ENCODE measurements around the gene LRRC7.
"Not testable (repeated sequence)": the region's sequence is repeated elsewhere in the genome, so short reads cannot be mapped to it uniquely, and the experiment has no call there.

LRRC7 gene

GRCh38 chr1:70043804-70044203, 476.1 kb downstream of the LRRC7 start:
- no peaks in the 10 kb centered on the region for H3K9me3 ChIP-seq (ENCODE audit: control insufficient read depth, low read length)
- H3K36me3 ChIP-seq (ENCODE audit: control insufficient read depth, insufficient read depth, low read length, severe bottlenecking): no peaks in the 10 kb centered on the region
- no peak overlapping the region for H3K9ac ChIP-seq (ENCODE audit: low read length)
- no peak overlapping the region for H3K4me3 ChIP-seq (ENCODE audit: low read length)
- H3K27me3 ChIP-seq (replicated peaks; ENCODE audit: control insufficient read depth, insufficient read depth, low read length): no peaks in the 10 kb centered on the region
- peaks cover 41% of the 10 kb centered on the region for H3K4me1 ChIP-seq (ENCODE audit: control insufficient read depth, insufficient read depth, low read length)
- peak; percentile 75 for DNase-seq (ENCODE audit: low read depth)

GRCh38 chr1:70044832-70045231, 477.1 kb downstream of the LRRC7 start:
- H3K36me3 ChIP-seq (ENCODE audit: control insufficient read depth, insufficient read depth, low read length, severe bottlenecking): no peaks in the 10 kb centered on the region
- H3K4me1 ChIP-seq (ENCODE audit: control insufficient read depth, insufficient read depth, low read length): peaks cover 41% of the 10 kb centered on the region
- H3K9me3 ChIP-seq (ENCODE audit: control insufficient read depth, low read length): no peaks in the 10 kb centered on the region
- H3K4me3 ChIP-seq (ENCODE audit: low read length): peak overlapping the region; percentile 54
- H3K9ac ChIP-seq (ENCODE audit: low read length): no peak overlapping the region
- DNase-seq (ENCODE audit: low read depth): peak; percentile 34
- no peaks in the 10 kb centered on the region for H3K27me3 ChIP-seq (replicated peaks; ENCODE audit: control insufficient read depth, insufficient read depth, low read length)

GRCh38 chr1:70045581-70045980, 477.9 kb downstream of the LRRC7 start:
- not testable (repeated sequence) for H3K27me3 ChIP-seq (replicated peaks; ENCODE audit: control insufficient read depth, insufficient read depth, low read length); H3K9ac ChIP-seq (ENCODE audit: low read length); H3K4me3 ChIP-seq (ENCODE audit: low read length); H3K9me3 ChIP-seq (ENCODE audit: control insufficient read depth, low read length); H3K36me3 ChIP-seq (ENCODE audit: control insufficient read depth, insufficient read depth, low read length, severe bottlenecking); DNase-seq (ENCODE audit: low read depth)
- peaks cover 41% of the 10 kb centered on the region for H3K4me1 ChIP-seq (ENCODE audit: control insufficient read depth, insufficient read depth, low read length)

DNA sequence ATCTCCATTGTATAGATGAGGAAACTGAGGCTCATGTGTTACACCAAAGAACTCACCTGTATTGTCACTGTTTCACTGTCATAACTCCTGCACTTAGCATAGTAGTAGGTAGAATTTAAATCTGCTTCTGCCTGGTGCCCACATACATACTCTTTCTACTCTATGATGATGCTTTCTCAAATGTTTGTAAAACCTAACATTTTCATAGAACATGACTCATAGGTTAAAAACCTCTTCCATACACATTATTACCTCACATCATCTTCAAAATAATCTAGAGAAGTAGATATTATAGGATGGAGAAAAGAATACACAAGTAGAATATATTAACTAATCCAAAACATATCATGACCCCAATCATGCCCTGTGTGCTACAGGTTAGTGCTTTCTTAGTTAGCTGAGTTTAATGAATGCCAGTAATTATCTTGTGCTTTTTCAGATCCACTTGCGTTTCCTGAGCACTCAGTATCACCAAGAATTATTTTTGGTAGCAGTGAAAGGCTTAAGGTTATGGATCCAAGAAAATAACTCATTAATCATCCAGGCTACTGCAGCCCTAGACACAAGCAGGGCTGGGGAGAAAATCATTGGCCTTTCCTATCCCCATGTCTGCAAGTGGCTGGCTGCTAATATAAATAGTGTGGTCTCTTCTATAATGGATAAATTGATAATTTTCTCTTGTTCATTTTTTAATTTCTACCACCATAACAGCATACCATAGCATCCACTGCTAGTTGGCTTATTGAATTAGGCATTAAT, 480.8 kb downstream of the LRRC7 start:
- peaks cover 20% of the 10 kb centered on the region for H3K4me1 ChIP-seq (ENCODE audit: control insufficient read depth, insufficient read depth, low read length)

DNA sequence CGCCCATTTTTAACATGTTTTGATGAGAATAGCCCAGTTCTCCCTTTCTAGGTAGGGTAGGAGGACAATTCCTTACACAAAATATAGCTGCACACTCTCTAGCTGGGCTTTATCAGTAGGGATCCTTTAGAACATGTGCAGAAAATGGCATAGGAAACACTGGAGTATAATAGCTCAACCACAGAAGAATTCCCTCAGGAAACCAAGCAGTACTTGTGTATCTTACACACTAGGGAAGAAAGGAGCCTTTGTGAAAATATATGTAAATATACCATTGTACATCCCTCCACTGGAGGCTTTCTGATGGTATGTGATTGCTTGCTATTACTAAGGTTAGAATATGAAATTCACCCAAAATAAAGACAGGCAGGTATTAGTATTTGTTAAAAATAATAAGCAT, 484.2 kb downstream of the LRRC7 start:
- no peaks in the 10 kb centered on the region for H3K9me3 ChIP-seq (ENCODE audit: control insufficient read depth, low read length)
- H3K4me3 ChIP-seq (ENCODE audit: low read length): no peak overlapping the region
- DNase-seq (ENCODE audit: low read depth): no peak
- H3K4me1 ChIP-seq (ENCODE audit: control insufficient read depth, insufficient read depth, low read length): no peaks in the 10 kb centered on the region
- no peaks in the 10 kb centered on the region for H3K27me3 ChIP-seq (replicated peaks; ENCODE audit: control insufficient read depth, insufficient read depth, low read length)
- H3K9ac ChIP-seq (ENCODE audit: low read length): no peak overlapping the region
- H3K36me3 ChIP-seq (ENCODE audit: control insufficient read depth, insufficient read depth, low read length, severe bottlenecking): no peaks in the 10 kb centered on the region

More for the DNA sequence above, 480.8 kb downstream of the LRRC7 start:
- Histone ChIP-seq H3K27me3 (replicated peaks; ENCODE audit: control insufficient read depth, insufficient read depth, low read length) (no peaks in the 10 kb centered on the region), H3K4me3 (ENCODE audit: low read length) (no peak overlapping the region), H3K9me3 (ENCODE audit: control insufficient read depth, low read length) (no peaks in the 10 kb centered on the region), H3K36me3 (ENCODE audit: control insufficient read depth, insufficient read depth, low read length, severe bottlenecking) (no peaks in the 10 kb centered on the region), H3K9ac (ENCODE audit: low read length) (no peak overlapping the region)
- DNase-seq (ENCODE audit: low read depth): peak; percentile 11

GRCh38 chr1:70057500-70057899, 489.8 kb downstream of the LRRC7 start:
- no peaks in the 10 kb centered on the region for H3K9me3 ChIP-seq (ENCODE audit: control insufficient read depth, low read length)
- H3K36me3 ChIP-seq (ENCODE audit: control insufficient read depth, insufficient read depth, low read length, severe bottlenecking): no peaks in the 10 kb centered on the region
- H3K9ac ChIP-seq (ENCODE audit: low read length): no peak overlapping the region
- DNase-seq (ENCODE audit: low read depth): peak; percentile 25
- H3K4me1 ChIP-seq (ENCODE audit: control insufficient read depth, insufficient read depth, low read length): no peaks in the 10 kb centered on the region
- no peaks in the 10 kb centered on the region for H3K27me3 ChIP-seq (replicated peaks; ENCODE audit: control insufficient read depth, insufficient read depth, low read length)
- no peak overlapping the region for H3K4me3 ChIP-seq (ENCODE audit: low read length)

- H3K27me3 ChIP-seq (replicated peaks; ENCODE audit: control insufficient read depth, insufficient read depth, low read length): no peaks in the 10 kb centered on the region
- no peak overlapping the region for H3K9ac ChIP-seq (ENCODE audit: low read length)
- H3K4me1 ChIP-seq (ENCODE audit: control insufficient read depth, insufficient read depth, low read length): no peaks in the 10 kb centered on the region
- DNase-seq (ENCODE audit: low read depth): no peak
- H3K36me3 ChIP-seq (ENCODE audit: control insufficient read depth, insufficient read depth, low read length, severe bottlenecking): no peaks in the 10 kb centered on the region
- no peaks in the 10 kb centered on the region for H3K9me3 ChIP-seq (ENCODE audit: control insufficient read depth, low read length)
- no peak overlapping the region for H3K4me3 ChIP-seq (ENCODE audit: low read length)
Measured at GRCh38 chr1:70061231-70061630, 493.5 kb downstream of the LRRC7 start.

GRCh38 chr1:70063861-70064260, 496.1 kb downstream of the LRRC7 start:
- H3K27me3 ChIP-seq (replicated peaks; ENCODE audit: control insufficient read depth, insufficient read depth, low read length): no peaks in the 10 kb centered on the region
- H3K9me3 ChIP-seq (ENCODE audit: control insufficient read depth, low read length): no peaks in the 10 kb centered on the region
- H3K4me3 ChIP-seq (ENCODE audit: low read length): no peak overlapping the region
- no peaks in the 10 kb centered on the region for H3K4me1 ChIP-seq (ENCODE audit: control insufficient read depth, insufficient read depth, low read length)
- no peak for DNase-seq (ENCODE audit: low read depth)
- no peaks in the 10 kb centered on the region for H3K36me3 ChIP-seq (ENCODE audit: control insufficient read depth, insufficient read depth, low read length, severe bottlenecking)
- no peak overlapping the region for H3K9ac ChIP-seq (ENCODE audit: low read length)

DNA sequence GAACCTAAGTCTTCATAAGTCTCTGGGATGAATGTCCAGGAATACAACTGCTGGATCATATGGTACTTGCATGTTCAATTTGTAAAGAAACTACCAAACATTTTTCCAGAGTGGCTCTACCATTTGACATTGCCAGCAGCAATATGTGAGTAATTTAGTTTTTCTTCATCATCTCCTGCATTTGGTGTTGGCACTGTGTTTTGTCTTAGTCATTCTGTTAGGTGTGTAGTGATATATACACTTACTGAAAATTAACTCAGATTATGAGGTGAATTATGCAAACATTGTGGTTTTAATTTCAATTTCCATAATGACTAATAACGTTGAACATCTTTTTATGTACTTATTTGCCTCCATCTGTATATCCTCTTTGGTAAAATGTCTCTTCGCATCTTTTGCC, 499.0 kb downstream of the LRRC7 start:
- H3K9ac ChIP-seq (ENCODE audit: low read length): no peak overlapping the region

GRCh38 chr1:70071601-70072000, 503.9 kb downstream of the LRRC7 start:
- no peaks in the 10 kb centered on the region for H3K9me3 ChIP-seq (ENCODE audit: control insufficient read depth, low read length)
- H3K27me3 ChIP-seq (replicated peaks; ENCODE audit: control insufficient read depth, insufficient read depth, low read length): no peaks in the 10 kb centered on the region
- H3K4me3 ChIP-seq (ENCODE audit: low read length): no peak overlapping the region
- peak; percentile 48 for DNase-seq (ENCODE audit: low read depth)
- no peaks in the 10 kb centered on the region for H3K36me3 ChIP-seq (ENCODE audit: control insufficient read depth, insufficient read depth, low read length, severe bottlenecking)
- H3K4me1 ChIP-seq (ENCODE audit: control insufficient read depth, insufficient read depth, low read length): peaks cover 17% of the 10 kb centered on the region
- no peak overlapping the region for H3K9ac ChIP-seq (ENCODE audit: low read length)

More for the DNA sequence above, 499.0 kb downstream of the LRRC7 start:
- DNase-seq (ENCODE audit: low read depth): no peak
- no peak overlapping the region for H3K4me3 ChIP-seq (ENCODE audit: low read length)
- H3K27me3 ChIP-seq (replicated peaks; ENCODE audit: control insufficient read depth, insufficient read depth, low read length): no peaks in the 10 kb centered on the region
- H3K4me1 ChIP-seq (ENCODE audit: control insufficient read depth, insufficient read depth, low read length): peaks cover 6% of the 10 kb centered on the region
- no peaks in the 10 kb centered on the region for H3K36me3 ChIP-seq (ENCODE audit: control insufficient read depth, insufficient read depth, low read length, severe bottlenecking)
- no peaks in the 10 kb centered on the region for H3K9me3 ChIP-seq (ENCODE audit: control insufficient read depth, low read length)

GRCh38 chr1:70072231-70072751, 504.6 kb downstream of the LRRC7 start:
- Histone ChIP-seq H3K9ac (ENCODE audit: low read length) (no peak overlapping the region), H3K4me3 (ENCODE audit: low read length) (no peak overlapping the region), H3K4me1 (ENCODE audit: control insufficient read depth, insufficient read depth, low read length) (peaks cover 17% of the 10 kb centered on the region), H3K36me3 (ENCODE audit: control insufficient read depth, insufficient read depth, low read length, severe bottlenecking) (no peaks in the 10 kb centered on the region), H3K9me3 (ENCODE audit: control insufficient read depth, low read length) (no peaks in the 10 kb centered on the region), H3K27me3 (replicated peaks; ENCODE audit: control insufficient read depth, insufficient read depth, low read length) (no peaks in the 10 kb centered on the region)
- DNase-seq (ENCODE audit: low read depth): peak; percentile 64

DNA sequence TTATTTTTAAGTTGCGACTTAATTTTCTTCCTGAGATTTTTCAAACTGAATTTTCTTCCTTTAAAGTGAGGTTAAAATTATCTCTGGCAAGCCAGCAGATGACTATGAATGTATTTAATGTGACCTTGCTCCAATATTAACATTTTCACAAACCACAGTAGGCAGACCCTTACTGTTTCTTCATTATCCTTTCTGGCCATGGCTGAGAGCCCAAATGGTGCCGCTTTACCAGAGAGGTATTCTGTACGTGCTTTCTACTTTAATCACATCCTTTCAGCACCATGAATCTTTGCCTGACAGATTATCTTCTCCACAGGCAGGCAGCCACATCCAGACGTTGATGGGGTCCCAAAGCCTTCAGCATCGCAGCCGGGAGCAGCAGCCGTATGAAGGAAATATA, 508.0 kb downstream of the LRRC7 start:
- no peak overlapping the region for H3K4me3 ChIP-seq (ENCODE audit: low read length)
- no peak overlapping the region for H3K9ac ChIP-seq (ENCODE audit: low read length)
- no peaks in the 10 kb centered on the region for H3K36me3 ChIP-seq (ENCODE audit: control insufficient read depth, insufficient read depth, low read length, severe bottlenecking)
- no peaks in the 10 kb centered on the region for H3K27me3 ChIP-seq (replicated peaks; ENCODE audit: control insufficient read depth, insufficient read depth, low read length)
- DNase-seq (ENCODE audit: low read depth): no peak
- peaks cover 17% of the 10 kb centered on the region for H3K4me1 ChIP-seq (ENCODE audit: control insufficient read depth, insufficient read depth, low read length)
- H3K9me3 ChIP-seq (ENCODE audit: control insufficient read depth, low read length): no peaks in the 10 kb centered on the region
